HS-5 (cell line): ENCODE measurements around the gene KCND3.

Experiments
- DNase-seq: peaks from one replicate; pipeline ENCODE4 v3.0.0-alpha.2; 2012; ENCODE audit warnings: low read depth

The KCND3 gene

GRCh38 chr1:111989531-111990025 is at the start of gene KCND3:
Gene KCND3, minus strand, starts transcription at chr1:111989668.
- no peak for DNase-seq

GRCh38 chr1:112034277-112034676 is 44.8 kb upstream of the KCND3 start:
- no peak for DNase-seq

GRCh38 chr1:112033439-112034120 is 44.1 kb upstream of the KCND3 start:
- no peak for DNase-seq

GRCh38 chr1:112030157-112030556 is 40.7 kb upstream of the KCND3 start:
- DNase-seq, result no peak

GRCh38 chr1:112027696-112028095 is 38.2 kb upstream of the KCND3 start:
- DNase-seq, result no peak

GRCh38 chr1:112026501-112026900 is 37.0 kb upstream of the KCND3 start:
- no peak for DNase-seq

GRCh38 chr1:112026016-112026415 is 36.5 kb upstream of the KCND3 start:
- no peak for DNase-seq

- DNase-seq, result no peak
These were observed 31.8 kb upstream of the KCND3 start for GRCh38 chr1:112021263-112021662.

GRCh38 chr1:112017183-112017582 is 27.7 kb upstream of the KCND3 start:
- DNase-seq, result no peak

GRCh38 chr1:112012823-112013222 is 23.4 kb upstream of the KCND3 start:
- DNase-seq, result no peak

GRCh38 chr1:112011202-112011601 is 21.7 kb upstream of the KCND3 start:
- DNase-seq, result peak; percentile 28

GRCh38 chr1:112007169-112007568 is 17.7 kb upstream of the KCND3 start:
- DNase-seq, result no peak

GRCh38 chr1:112006416-112007025 is 17.1 kb upstream of the KCND3 start:
- no peak for DNase-seq

- no peak for DNase-seq
These were observed 14.6 kb upstream of the KCND3 start for GRCh38 chr1:112004076-112004475.

GRCh38 chr1:112002514-112002913 is 13.0 kb upstream of the KCND3 start:
- no peak for DNase-seq

GRCh38 chr1:112001436-112001835 is 12.0 kb upstream of the KCND3 start:
- no peak for DNase-seq

GRCh38 chr1:112000048-112000447 is 10.6 kb upstream of the KCND3 start:
- no peak for DNase-seq

GRCh38 chr1:111998332-111998731 is 8.9 kb upstream of the KCND3 start:
- DNase-seq, result no peak

- DNase-seq, result no peak
These were observed 3.0 kb upstream of the KCND3 start for GRCh38 chr1:111992476-111992875.

GRCh38 chr1:111990878-111991718 is 1.6 kb upstream of the KCND3 start:
- DNase-seq, result no peak

GRCh38 chr1:111990026-111990877 is 784 bp upstream of the KCND3 start:
- DNase-seq, result no peak
